Activated CD8-positive, alpha-beta memory T cell treated with anti-CD3 and anti-CD28 coated beads, Interleukin-2, amount 50 U/mL, for 48 hours (primary cell): Measurements from ENCODE around the gene PLXNA2.

Experiments used
- DNase-seq: peaks from one replicate; pipeline ENCODE4 v3.0.0-alpha.2; 2020

Gene PLXNA2

GRCh38 chr1:208084764-208085163 lies 159.4 kb downstream of the PLXNA2 start:
- no peak for DNase-seq

DNA sequence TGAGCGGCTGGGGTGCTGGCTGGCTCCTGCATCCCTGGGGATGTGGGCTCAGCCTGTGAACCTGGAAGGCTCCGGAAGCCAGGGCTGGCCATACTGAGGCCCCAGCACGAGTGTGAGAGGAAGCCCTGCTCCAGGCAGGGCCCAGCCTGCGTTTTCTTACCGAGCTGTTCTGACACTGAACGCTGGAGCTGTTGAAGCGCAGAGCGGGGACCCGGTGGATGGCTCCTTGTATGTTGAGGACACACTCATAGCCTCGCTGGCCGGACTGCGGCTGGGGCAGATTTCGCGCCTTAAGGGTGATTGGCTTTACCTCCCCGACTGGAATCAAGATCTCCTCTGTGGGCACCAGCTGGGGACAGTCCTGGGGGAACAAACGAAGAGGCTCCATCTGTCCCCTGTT lies 160.0 kb downstream of the PLXNA2 start:
- no peak for DNase-seq

DNA sequence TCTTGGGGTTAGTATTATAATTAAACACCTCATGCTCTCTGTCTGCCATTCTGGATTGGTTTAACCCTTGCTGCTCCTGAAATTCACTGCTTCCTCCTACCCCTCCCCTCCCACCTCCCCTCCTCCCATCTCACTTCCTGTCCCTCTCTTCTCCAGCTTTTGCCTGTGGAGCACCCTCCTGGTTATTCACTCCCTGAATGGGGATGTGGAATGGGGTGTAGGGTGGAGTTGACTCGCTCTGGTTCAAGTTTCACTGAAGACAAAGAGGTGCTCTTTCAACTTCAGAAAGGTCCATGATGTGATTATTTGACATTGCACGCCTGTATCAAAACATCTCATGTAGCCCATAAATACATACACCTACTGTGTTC lies 160.5 kb downstream of the PLXNA2 start:
- DNase-seq: no peak

DNA sequence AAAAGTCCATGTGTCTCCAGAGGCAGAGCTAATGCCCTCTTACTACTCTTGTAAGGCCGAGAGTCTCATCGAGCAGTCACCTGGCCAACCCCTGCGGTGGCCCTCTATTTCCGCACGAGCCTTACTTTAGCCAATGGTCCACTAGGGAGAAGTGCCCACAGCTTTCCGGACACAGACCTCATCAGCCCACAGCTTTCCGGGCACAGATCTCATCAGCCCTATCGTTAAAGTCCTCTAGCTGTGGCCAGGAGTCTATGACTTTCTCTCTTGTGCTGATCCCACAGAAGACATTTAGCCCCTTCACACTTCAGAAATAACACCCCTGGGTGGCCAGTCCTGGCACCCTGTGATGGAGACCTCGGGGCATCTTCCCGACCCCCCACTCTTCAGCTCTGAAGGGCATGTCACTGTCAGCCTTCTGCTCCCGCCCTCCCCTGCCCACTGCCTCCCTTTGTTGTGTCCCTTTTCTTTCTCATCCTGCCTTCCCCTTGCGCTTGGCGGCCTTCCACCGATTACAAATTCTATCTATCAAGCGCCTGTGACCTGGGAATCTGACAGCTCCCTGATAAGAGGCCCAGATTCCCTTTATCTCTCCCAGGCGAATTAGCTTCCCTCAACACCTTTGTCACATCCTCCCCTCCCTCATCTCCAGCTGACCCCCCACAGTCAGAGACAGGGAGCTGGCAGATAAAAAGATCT lies 161.0 kb downstream of the PLXNA2 start:
- DNase-seq: no peak

GRCh38 chr1:208081972-208082371 lies 162.2 kb downstream of the PLXNA2 start:
- no peak for DNase-seq

- DNase-seq: no peak
Measured at GRCh38 chr1:208080396-208081286, 163.5 kb downstream of the PLXNA2 start.

DNA sequence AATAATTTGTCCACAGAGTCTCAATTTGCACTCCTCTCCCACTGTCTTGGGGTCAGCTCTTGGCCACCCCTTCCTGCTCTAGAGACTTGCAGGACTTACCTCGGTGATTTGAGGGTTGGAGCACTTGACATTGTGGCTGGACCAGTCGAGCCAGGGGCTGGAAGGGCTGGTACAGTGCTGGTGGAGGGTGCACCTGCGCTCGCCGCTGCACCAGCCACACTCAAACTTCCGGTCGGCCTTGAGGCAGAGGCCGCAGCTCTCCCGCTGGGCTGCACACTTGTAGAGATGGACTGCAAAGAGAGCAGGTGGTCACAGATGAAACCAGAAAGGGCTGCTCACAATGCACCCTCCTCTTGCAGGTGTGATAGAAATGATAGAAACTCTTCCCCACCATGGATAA lies 165.0 kb downstream of the PLXNA2 start:
- DNase-seq: no peak

- no peak for DNase-seq
Measured at GRCh38 chr1:208078752-208079151, 165.4 kb downstream of the PLXNA2 start.

DNA sequence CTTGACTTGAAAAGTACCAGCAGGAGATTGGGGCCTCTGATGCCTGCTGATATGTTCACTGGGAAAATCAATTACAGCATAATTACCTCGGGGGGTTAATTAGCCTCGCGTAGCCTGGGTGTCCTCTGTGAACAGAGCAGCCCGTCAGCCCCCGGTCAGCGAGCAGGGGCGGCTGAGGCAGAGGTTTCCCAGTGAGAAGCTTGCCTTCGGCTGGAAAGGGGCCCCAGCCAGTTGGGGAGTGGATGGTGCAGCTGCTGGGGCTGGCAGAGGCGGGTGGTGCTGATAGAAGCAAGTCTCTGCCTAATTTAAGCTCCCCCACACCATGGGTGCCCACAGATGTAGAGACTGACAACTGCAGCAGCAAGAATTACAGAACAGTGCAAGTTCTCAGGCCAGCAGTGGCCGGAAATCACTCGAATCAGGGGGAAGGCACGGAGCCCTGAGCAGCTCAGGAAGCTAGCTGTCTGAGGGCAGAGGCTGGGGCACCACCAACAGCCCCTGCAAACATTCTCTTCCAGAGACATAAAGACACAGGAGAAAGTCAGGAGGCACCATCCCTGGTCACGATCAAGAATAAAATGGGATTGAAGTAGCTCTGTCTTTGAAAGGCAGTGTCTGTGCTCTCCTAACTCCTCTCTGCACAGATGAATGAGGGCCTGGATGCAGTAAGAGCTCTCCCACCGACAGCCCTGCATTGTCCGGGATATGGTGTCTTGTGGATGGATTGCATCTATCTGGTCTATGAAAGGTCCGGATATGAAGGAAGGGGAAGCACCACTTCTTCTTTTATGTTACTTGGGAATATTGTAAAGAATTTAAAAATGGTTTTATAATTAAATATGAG lies 166.7 kb downstream of the PLXNA2 start:
- DNase-seq: no peak

GRCh38 chr1:208074353-208074752 lies 169.8 kb downstream of the PLXNA2 start:
- no peak for DNase-seq

- no peak for DNase-seq
Measured at GRCh38 chr1:208071435-208072031, 172.7 kb downstream of the PLXNA2 start.

DNA sequence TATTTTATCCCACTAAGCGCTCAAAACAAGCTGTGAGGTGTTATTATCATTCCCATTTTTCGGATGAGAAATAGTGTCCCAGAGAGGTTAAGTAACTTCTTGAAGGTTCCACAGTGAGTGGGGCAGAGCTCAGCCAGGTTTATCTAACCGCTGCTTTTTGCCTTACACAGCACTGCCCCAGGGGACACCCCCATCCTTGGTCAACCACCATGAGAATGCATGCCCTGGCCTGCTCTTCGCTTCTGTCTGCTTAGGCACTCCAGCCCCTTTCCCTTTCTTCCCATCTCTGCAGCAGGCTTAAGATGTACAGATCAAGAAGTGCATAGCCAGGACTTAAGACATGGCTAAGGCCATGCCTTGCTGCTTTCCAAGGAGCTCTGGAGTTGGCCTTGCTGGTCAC lies 174.3 kb downstream of the PLXNA2 start:
- no peak for DNase-seq

GRCh38 chr1:208069317-208069716 lies 174.9 kb downstream of the PLXNA2 start:
- no peak for DNase-seq

- DNase-seq: no peak
Measured at GRCh38 chr1:208068908-208069307, 175.3 kb downstream of the PLXNA2 start.

DNA sequence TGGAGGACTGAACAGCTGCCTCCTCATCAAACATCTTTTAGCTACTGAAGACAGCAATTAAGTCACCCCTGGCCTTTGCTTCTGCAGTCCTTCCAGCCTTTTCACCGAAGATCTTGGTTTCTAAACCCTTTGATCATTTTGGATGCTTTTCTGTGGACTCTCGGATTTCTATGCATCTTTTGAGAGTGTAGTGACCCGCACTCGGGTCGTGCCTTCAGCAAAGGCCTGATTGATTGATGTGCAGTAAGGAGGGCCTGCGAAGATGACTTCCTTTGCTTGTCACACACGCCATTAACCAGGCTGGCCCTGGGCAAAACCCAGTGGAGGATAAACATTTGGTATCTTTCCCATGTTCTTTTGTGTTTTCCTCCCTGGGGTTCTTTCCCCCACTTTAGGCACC lies 175.8 kb downstream of the PLXNA2 start:
- DNase-seq: no peak

DNA sequence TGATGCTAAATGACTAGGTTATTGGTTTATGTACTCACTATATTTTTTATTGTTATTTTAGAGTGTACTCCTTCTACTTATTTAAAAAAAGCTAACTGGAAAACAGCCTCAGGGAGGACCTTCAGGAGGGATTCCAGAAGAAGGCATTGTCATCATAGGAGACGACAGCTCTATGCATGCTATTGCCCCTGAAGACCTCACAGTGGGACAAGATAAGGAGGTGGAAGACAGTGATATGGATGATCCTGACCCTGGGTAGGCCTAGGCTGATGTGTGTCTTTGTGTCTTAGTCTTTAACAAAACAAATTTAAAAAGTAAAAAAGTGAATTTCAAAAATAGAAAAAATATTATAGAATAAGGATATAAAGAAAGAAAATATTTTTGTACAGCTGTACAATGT lies 177.6 kb downstream of the PLXNA2 start:
- no peak for DNase-seq

GRCh38 chr1:208065862-208066261 lies 178.3 kb downstream of the PLXNA2 start:
- DNase-seq: no peak

GRCh38 chr1:208061632-208062031 lies 182.6 kb downstream of the PLXNA2 start:
- DNase-seq: no peak

DNA sequence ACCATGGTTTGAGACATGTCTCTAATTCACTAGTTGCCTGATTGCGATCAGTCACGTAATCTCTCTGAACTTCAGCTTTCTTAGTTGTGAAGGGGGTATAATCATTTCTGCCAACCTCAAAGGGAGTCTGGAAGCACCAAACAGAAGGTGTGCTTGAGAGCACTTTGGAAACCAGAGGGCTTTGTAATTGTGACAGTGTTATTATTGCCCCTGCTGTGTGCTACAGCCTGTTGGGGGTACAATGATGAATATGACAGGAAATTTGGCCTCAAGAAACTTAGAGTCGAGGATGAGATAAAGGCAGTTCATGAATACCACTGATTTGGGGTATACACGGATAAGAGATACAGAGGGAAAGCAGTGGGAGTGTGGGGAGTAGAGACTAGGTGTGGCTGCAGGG lies 183.1 kb downstream of the PLXNA2 start:
- DNase-seq: no peak

DNA sequence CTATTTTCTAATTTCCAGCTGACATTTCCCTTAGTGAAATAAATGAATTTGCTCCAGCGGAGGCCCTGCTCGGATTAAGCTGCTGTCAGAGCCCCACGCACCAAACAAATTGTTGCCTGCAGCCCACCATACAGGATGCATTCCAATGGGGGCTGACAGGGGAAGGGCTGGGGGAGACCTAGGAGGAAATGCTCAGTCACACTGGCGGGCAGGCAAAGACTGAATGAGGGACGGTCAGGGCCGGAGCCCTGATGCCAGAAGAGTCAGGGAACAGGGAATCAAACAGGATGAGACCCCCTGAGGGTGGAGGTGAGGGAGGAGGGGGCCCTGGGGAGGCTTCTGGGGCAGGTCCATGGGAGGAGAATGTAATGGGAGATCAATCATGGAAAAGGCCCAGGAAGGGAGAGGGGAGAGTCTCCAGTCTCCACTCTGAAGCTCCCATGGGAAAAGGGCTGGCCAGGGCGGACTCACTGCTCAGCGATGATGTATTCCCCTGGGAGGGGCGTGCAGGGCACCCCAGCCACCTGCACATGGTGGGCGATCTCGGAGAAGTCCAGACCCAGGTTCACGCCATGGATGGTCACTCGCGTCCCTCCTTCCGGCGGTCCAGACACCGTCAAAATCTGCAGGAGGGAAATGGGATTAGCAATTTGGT lies 183.8 kb downstream of the PLXNA2 start:
- no peak for DNase-seq

DNA sequence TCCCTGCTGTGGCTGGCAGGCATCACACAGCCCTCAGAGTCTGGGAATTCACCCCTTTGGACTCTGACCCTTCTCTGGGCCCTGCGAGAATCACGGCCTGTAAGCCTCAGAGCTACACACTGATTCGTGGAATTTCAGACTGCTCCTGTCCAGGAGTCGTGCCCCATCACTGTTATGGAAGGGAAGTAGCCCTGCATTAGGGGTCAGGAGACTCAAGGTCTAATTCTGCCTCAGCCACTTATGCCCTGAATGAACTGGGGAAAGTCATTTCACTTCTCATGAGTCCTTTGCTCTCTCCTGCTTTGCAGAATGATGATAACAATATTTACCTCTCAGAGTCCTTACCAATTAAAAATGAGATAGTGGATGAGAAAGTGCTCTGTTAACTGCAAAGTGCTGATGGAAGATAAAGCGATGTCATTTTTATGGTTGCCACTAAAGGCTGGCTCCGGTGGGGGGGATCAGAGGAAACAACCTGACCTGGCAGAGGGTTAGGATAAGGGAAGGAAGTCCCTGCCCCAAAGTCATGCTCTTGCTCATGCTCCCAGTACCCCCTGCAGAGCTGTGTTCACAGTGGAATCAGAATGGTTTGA lies 184.7 kb downstream of the PLXNA2 start:
- DNase-seq: no peak

- DNase-seq: no peak
Measured at GRCh38 chr1:208058756-208059155, 185.4 kb downstream of the PLXNA2 start.
